ENCODE measurements around the gene H2AZ2.

Gene H2AZ2

DNA sequence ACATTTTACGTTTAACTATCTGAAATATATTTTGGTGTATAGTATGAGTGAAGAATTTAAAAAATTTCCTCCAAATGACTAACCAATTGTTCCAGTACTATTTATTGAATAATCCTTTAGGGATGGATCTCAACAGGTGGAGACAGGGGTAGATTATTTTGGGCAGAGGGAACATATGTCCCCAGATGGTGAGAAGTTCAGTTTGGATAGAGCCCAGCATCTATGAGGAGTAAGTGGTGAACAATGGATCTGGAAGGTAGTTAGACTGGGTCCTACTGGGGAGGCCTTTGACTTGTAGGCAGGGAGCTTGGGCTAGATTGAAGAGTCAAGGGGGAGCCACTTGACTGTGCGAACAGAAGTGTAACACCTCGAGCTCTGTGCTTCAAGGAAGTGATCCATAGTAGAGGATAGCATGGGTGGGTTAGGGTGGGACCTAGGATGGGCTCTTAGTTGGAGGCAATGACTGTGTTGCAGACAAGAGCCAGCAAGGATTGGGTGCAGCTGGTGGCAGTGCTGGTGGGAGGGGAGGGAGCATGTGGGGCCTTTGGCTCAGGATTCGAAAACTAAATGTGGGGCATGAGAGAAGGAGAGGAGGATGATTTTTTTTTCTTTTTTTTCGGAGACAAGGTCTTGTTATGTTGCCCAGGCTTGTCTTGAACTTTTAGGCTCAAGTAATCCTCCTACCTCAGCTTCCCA lies 41.3 kb upstream of the H2AZ2 start:
- no peak overlapping the region for H3K4me3 ChIP-seq (ENCODE audit: low read depth, low read length)
- TF ChIP-seq, protein P1, sequence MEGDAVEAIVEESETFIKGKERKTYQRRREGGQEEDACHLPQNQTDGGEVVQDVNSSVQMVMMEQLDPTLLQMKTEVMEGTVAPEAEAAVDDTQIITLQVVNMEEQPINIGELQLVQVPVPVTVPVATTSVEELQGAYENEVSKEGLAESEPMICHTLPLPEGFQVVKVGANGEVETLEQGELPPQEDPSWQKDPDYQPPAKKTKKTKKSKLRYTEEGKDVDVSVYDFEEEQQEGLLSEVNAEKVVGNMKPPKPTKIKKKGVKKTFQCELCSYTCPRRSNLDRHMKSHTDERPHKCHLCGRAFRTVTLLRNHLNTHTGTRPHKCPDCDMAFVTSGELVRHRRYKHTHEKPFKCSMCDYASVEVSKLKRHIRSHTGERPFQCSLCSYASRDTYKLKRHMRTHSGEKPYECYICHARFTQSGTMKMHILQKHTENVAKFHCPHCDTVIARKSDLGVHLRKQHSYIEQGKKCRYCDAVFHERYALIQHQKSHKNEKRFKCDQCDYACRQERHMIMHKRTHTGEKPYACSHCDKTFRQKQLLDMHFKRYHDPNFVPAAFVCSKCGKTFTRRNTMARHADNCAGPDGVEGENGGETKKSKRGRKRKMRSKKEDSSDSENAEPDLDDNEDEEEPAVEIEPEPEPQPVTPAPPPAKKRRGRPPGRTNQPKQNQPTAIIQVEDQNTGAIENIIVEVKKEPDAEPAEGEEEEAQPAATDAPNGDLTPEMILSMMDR (IDR thresholded peaks at IDR 0.05; ENCODE audit: borderline replicate concordance, insufficient read depth, low read depth, low read length) = no peak

DNA sequence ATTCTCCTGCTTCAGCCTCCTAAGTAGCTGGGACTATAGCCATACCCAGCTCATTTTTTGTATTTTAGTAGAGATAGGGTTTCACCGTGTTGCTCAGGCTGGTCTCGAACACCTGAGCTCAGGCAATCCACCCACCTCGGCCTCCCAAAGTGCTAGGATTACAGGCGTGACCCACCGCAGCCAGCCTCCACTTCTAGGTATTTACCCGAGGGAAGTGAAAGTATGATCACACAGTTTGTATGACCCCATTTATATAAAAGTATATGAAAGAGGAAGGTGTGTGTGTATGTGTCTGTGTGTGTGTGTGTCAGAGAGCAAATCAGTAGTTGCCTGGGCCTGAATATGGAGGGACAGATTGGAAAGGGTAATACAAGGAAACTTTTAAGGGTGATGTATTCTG lies 39.4 kb upstream of the H2AZ2 start:
- no peak overlapping the region for H3K4me3 ChIP-seq (ENCODE audit: low read depth, low read length)
- TF ChIP-seq, protein P1 (IDR thresholded peaks at IDR 0.05; ENCODE audit: borderline replicate concordance, insufficient read depth, low read depth, low read length) = no peak

DNA sequence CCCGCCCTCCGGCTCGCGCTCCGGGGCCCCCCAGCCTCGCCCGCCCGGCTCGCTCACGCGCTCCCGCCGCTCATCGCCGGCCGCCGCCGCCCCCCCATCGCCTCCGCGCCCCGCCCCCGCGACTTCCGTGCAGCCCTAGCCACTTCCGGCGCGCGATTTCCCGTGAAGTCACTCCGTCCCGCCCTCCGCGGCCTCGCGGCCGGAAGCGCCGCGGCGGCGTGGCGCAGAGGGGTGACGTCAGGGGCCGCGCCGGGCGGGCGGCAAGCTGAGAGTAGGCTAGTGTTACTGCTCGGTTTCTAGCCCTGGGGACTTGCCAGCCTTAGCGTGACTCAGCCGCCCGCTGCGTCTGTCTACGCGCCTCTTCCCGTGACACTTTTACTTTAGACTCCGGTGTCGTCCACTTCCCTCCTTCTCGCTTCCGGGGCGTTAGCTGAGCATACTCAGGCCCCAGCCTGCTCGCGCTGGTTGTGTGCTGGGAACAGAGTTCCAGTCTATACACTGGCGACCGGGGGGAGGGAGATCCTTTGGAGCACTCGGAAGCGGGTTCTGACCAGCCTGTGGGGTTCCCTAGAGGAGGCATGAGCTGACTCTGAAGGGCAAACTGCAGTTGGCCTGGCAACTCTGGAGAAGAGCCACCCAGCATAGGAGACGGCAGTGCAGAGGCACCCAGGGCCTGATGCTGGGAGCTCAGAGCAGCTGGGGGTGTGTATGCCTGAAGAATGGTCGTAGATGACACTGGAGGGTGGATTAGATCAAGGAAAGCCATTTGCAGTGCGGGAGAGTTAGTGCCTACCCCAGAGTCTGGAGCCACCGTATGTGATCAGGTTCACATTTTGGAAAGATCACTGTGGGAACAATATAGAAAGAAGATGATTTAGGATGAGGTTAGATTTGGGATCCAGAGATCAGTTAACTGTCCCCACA lies 37.8 kb upstream of the H2AZ2 start, which contains the start of gene PURB:
Gene PURB, minus strand, starts transcription at position 137 of the 924 bp plus-strand sequence. CDS start 182 bp downstream, outside the sequence.
- TF ChIP-seq, protein P1 (IDR thresholded peaks at IDR 0.05; ENCODE audit: borderline replicate concordance, insufficient read depth, low read depth, low read length) = no peak
- H3K4me3 ChIP-seq (ENCODE audit: low read depth, low read length) = peak within 1 kb of the TSS; percentile 96

DNA sequence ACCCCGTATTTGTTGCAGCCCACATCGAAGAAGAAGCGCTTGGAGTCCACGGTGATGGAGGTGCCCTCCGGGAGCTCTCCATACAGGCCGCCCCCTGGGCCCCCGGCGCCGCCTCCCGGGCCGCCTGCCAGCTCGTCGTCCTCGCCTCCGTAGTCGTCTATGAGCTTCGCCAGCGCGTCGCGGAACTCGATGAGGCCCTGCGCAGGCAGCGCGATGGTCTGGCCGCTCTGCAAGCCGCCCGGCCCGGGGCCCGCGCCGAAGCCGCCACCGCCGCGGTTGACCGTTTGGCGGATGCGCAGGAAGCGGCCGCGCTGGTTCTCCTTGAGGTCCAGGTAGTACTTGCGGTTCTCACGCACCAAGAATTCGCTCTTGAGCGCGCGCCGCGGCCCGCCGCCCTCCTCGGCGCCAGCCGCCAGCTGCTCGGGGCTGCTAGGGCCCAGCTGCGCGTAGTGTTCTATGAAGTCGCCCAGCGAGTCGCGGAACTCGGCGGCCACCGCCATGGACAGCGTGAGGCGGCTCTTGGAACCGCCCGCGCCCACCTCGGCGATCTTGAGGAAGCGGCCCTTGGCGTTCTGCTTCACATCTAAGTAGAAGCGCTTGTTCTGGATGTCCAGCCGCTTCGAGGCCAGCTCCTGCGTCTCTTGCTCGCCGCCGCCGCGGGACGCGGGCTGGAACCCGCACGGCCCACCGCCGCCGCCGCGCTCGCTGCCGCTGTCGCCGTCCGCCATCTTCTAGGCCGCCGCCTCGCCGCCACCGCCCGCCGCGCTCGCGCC lies 36.9 kb upstream of the H2AZ2 start:
- H3K4me3 ChIP-seq (ENCODE audit: low read depth, low read length) = peak overlapping the region; percentile 96
- TF ChIP-seq, protein P1 (IDR thresholded peaks at IDR 0.05; ENCODE audit: borderline replicate concordance, insufficient read depth, low read depth, low read length) = no peak

DNA sequence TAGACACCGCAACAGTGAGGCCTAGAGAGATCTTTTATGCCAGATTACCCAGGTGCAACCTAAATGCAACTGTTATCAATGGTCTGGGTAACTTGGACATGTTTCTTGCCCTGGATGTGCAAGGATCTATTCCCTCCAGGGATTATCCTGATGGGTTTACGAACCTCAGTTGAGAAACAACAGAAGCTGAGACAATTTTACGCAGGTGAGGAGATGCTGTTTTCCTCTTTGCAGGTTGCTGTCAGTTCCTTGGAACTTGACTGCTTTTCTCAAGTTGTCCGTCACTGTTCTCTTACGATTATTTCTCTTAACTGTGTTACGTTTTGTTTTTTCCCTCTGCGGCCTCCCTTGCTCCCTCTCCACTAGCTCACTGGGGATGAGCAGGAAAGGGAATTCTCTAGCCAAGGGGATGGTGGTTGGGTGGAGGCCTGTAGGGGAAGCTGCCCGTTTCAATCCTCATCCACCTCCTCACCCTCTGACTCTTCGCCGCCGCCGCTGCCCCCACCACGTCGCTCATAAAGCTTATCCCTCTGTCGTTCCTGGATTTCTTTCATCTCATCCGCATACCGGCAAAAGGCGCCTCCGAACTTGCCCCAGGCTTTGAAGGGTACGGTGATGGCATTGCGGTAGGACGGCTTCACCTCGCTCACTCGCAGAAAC lies 36.2 kb upstream of the H2AZ2 start:
- peak overlapping the region; percentile 96 for H3K4me3 ChIP-seq (ENCODE audit: low read depth, low read length)

DNA sequence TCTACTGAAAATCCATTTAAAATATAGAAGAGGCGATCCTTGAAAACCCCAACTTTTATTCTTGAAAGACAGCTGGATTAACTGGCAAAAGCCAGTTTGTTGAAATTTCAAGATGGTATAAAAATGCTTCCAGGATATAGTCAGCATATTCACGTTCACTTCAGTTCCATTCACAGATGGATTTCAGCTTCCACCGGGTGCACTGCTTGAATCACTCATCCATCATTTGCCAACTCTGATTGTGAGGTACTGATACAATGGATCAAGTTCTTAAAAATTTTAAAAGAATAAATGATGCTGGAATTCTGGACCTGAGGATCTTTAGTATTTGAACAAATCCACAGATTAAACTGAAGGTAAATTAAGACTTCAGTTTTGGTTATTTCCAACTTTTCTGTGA lies 35.0 kb upstream of the H2AZ2 start:
- H3K4me3 ChIP-seq (ENCODE audit: low read depth, low read length) = no peak overlapping the region

More for the DNA sequence above, 36.2 kb upstream of the H2AZ2 start:
- TF ChIP-seq, protein P1 (IDR thresholded peaks at IDR 0.05; ENCODE audit: borderline replicate concordance, insufficient read depth, low read depth, low read length) = no peak

More for the DNA sequence above, 35.0 kb upstream of the H2AZ2 start:
- TF ChIP-seq, protein P1 (IDR thresholded peaks at IDR 0.05; ENCODE audit: borderline replicate concordance, insufficient read depth, low read depth, low read length) = no peak
